ENCODE measurements around the gene BYSL.
A peak's percentile ranks its signal among the peaks of the same experiment; 100 is the strongest.

Gene BYSL, protein sequence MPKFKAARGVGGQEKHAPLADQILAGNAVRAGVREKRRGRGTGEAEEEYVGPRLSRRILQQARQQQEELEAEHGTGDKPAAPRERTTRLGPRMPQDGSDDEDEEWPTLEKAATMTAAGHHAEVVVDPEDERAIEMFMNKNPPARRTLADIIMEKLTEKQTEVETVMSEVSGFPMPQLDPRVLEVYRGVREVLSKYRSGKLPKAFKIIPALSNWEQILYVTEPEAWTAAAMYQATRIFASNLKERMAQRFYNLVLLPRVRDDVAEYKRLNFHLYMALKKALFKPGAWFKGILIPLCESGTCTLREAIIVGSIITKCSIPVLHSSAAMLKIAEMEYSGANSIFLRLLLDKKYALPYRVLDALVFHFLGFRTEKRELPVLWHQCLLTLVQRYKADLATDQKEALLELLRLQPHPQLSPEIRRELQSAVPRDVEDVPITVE

DNA sequence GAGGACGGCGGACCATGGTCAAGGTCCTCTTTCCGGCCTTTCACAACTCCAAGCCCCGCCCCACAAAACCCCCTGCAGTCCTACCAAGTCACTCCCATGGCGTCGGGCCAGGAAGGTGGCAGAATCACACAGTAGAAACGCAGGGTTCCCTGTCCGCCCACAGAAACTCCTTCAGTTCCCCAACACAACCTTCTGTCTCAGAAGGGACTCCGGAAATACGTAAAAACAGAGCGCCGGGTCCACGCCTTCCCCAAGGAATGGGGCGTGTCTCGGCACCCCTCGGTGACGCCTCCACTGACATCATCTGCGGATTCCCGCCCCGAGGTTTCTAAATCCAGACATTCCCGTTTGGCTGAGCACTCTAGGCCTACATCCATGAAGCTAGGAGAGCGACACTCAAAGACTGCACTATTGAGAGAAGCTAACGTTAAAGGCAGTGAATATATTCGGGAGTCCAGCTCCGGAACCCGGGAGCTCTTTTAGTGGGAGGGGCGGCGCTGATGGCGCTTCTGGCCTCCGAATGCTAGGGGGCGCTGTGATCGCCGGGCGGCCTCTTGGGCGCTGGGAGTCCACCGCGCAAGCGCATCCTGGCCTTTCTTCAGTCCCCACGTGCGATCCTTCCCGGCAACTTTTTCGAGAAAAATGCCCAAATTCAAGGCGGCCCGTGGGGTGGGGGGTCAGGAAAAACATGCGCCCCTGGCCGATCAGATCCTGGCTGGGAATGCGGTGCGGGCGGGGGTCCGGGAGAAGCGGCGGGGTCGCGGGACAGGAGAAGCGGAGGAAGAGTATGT is at the start of gene BYSL, which contains the start of gene MED20:
Gene BYSL, plus strand, starts transcription at position 579 of the 791 bp plus-strand sequence. Its CDS starts 64 bp downstream, at position 643.
Gene MED20, minus strand, starts transcription at position 219 of the 791 bp plus-strand sequence. Its CDS starts 121 bp downstream, at position 98.
- Histone ChIP-seq H3K36me3 (ENCODE audit: insufficient read depth, low read depth, low read length) (peaks cover 31% of the 10 kb centered on the region), H3K27ac (ENCODE audit: low read length) (peak within 1 kb of the TSS; percentile 91), H3K9me3 (ENCODE audit: insufficient read depth, low read depth, low read length) (no peaks in the 10 kb centered on the region), H3K27me3 (ENCODE audit: insufficient read depth, low read length) (no peaks in the 10 kb centered on the region), H3K9ac (ENCODE audit: low read depth, low read length) (peak within 1 kb of the TSS; percentile 97), H3K4me3 (ENCODE audit: low read length) (peak within 1 kb of the TSS; percentile 95), H3K4me1 (ENCODE audit: insufficient read depth, low read length) (peaks cover 10% of the 10 kb centered on the region)

DNA sequence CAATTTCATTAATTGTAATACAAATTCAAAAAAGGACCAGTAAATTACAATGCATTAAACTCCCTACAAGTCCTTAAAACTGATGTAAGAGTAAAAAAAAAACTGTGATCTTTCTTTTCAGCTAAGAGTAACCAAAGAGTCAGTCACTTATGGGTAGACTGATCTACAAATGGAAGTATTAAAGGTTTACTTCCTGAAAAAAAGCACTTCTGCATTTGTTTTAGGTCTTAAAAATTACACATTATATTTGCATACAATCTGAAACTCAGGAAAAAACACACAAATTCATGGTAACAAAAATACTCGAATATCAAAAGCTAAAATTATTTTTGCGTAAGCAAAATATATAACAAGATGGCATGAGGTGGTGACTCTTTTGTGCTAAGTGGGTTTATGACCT is 49.6 kb upstream of the BYSL start:
- Histone ChIP-seq H3K4me1 (ENCODE audit: insufficient read depth, low read length) (no peaks in the 10 kb centered on the region; the same call in 1 of the 2 replicates), H3K9ac (ENCODE audit: low read depth, low read length) (no peak overlapping the region), H3K9me3 (ENCODE audit: insufficient read depth, low read depth, low read length) (no peaks in the 10 kb centered on the region), H3K36me3 (ENCODE audit: insufficient read depth, low read depth, low read length) (peaks cover 5% of the 10 kb centered on the region), H3K27ac (ENCODE audit: low read length) (no peak overlapping the region), H3K27me3 (ENCODE audit: insufficient read depth, low read length) (no peaks in the 10 kb centered on the region), H3K4me3 (ENCODE audit: low read length) (no peak overlapping the region)

DNA sequence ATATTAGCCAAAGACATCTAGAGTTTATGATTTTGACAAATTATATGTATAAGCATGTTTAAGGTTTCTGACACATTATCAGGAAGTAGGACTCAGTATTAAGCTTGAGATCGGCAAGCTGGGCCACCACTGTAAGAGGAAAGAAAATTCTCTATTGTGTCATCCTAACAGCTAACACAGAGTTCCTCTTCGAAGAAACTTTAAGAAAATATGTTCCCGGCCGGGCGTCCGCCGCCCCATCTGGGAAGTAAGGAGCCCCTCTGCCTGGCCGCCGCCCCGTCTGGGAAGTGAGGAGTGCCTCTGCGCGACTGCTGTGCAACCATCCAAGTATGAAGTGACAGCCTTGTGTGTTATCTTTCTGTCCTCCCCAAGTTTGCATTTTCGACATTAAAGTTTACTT is 49.2 kb upstream of the BYSL start:
- Histone ChIP-seq H3K27ac (ENCODE audit: low read length) (no peak overlapping the region), H3K4me3 (ENCODE audit: low read length) (no peak overlapping the region), H3K9ac (ENCODE audit: low read depth, low read length) (no peak overlapping the region), H3K4me1 (ENCODE audit: insufficient read depth, low read length) (no peaks in the 10 kb centered on the region; the same call in 1 of the 2 replicates), H3K36me3 (ENCODE audit: insufficient read depth, low read depth, low read length) (peaks cover under 1% of the 10 kb centered on the region), H3K27me3 (ENCODE audit: insufficient read depth, low read length) (no peaks in the 10 kb centered on the region), H3K9me3 (ENCODE audit: insufficient read depth, low read depth, low read length) (no peaks in the 10 kb centered on the region)

DNA sequence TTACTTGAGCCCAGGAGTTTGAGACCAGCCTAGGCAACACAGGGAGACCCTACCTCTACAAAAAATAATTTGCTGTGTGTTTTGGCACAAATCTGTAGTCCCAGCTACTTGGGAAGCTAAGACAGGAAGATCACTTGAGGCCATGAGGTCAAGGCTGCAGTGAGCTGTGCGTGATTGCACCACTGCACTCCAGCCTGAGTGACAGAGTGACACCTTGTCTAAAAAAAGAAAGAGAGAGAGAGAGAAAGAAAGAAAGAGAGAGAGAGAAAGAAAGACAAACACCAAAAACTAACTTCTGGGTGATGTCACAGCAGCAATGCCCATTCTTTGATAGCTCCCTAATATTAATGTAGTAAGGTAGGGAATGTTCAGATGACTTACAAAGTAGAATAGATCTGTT is 46.6 kb upstream of the BYSL start:
- Histone ChIP-seq H3K4me3 (ENCODE audit: low read length) (no peak overlapping the region), H3K27ac (ENCODE audit: low read length) (no peak overlapping the region), H3K27me3 (ENCODE audit: insufficient read depth, low read length) (no peaks in the 10 kb centered on the region), H3K9me3 (ENCODE audit: insufficient read depth, low read depth, low read length) (no peaks in the 10 kb centered on the region), H3K9ac (ENCODE audit: low read depth, low read length) (no peak overlapping the region), H3K36me3 (ENCODE audit: insufficient read depth, low read depth, low read length) (no peaks in the 10 kb centered on the region; the same call in 1 of the 2 replicates), H3K4me1 (ENCODE audit: insufficient read depth, low read length) (peaks cover 4% of the 10 kb centered on the region; the same call in 1 of the 2 replicates)

DNA sequence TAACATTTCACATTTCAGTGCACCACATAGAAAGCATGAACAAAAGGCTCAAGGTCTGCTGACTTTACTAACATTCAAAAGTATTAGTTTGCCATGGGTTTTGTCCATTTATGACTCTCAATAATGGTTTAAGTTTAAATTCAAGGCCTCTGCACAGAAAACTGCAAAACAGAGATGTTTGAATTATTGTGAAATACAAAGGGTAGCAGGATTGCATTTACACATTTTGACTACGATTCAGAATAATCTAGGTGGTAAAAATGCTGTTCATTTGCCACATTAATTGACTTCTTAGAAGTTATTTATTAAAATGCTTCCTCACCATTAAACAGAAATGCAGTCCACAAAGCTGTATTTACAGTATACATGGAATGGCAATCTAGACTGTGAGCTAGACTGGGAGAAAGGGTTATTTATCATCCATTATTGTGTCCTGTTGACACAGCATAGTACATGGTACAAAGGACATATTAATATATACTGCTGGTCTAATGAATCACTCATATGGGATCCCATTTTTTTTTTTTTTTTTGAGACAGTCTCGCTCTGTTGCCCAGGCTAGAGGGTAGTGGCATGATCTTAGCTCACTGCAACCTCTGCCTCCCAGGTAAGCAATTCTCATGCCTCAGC is 44.1 kb upstream of the BYSL start:
- H3K4me3 ChIP-seq (ENCODE audit: low read length) = no peak overlapping the region
- H3K27ac ChIP-seq (ENCODE audit: low read length) = no peak overlapping the region
- H3K9ac ChIP-seq (ENCODE audit: low read depth, low read length) = no peak overlapping the region

DNA sequence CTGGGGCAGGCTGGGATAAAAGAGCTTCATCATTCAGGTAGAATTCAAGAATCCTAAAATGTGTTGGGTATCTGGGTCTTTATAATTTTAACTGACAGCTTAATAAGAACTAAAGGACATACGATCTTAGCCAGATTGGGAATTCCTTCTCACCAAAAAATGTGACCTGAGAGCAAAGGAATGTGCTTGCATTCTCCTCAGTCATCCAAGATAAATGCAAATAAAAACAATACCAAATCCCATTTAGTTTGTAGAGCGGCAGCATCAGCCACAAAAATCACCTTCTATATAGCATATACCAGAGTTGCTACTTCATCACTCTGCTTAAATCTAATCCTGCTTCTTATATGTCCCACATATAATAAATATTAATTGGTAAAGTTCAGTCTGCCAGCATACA is 43.1 kb upstream of the BYSL start:
- Histone ChIP-seq H3K4me3 (ENCODE audit: low read length) (no peak overlapping the region), H3K27me3 (ENCODE audit: insufficient read depth, low read length) (no peaks in the 10 kb centered on the region), H3K36me3 (ENCODE audit: insufficient read depth, low read depth, low read length) (no peaks in the 10 kb centered on the region), H3K4me1 (ENCODE audit: insufficient read depth, low read length) (peaks cover 4% of the 10 kb centered on the region; the same call in 1 of the 2 replicates), H3K27ac (ENCODE audit: low read length) (no peak overlapping the region), H3K9ac (ENCODE audit: low read depth, low read length) (no peak overlapping the region), H3K9me3 (ENCODE audit: insufficient read depth, low read depth, low read length) (no peaks in the 10 kb centered on the region)

More for the DNA sequence above, 44.1 kb upstream of the BYSL start:
- Histone ChIP-seq H3K27me3 (ENCODE audit: insufficient read depth, low read length) (no peaks in the 10 kb centered on the region), H3K4me1 (ENCODE audit: insufficient read depth, low read length) (peaks cover 4% of the 10 kb centered on the region; the same call in 1 of the 2 replicates), H3K36me3 (ENCODE audit: insufficient read depth, low read depth, low read length) (no peaks in the 10 kb centered on the region), H3K9me3 (ENCODE audit: insufficient read depth, low read depth, low read length) (no peaks in the 10 kb centered on the region)

DNA sequence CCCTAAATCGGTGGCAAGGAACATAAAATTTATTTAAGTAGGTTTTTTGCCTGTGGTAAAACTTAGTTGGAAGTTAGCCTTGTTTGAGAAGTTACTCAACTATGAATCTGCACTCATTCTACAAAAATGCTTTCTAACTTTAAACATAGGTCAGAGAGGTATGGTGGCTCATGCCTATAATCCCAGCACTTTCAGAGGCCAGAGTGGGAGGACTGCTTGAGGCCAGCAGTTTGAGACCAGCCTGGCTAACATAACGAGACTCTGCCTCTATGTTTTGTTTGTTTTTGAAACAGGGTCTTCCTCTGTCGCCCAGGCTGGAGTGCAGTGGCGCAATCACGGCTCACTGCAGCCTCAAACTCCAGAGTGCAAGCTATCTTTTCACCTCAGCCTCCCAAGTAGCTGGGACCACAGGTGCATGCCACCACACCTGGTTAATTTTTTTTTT is 42.3 kb upstream of the BYSL start:
- Histone ChIP-seq H3K9ac (ENCODE audit: low read depth, low read length) (no peak overlapping the region), H3K9me3 (ENCODE audit: insufficient read depth, low read depth, low read length) (no peaks in the 10 kb centered on the region), H3K27ac (ENCODE audit: low read length) (no peak overlapping the region), H3K36me3 (ENCODE audit: insufficient read depth, low read depth, low read length) (no peaks in the 10 kb centered on the region), H3K4me3 (ENCODE audit: low read length) (no peak overlapping the region), H3K27me3 (ENCODE audit: insufficient read depth, low read length) (no peaks in the 10 kb centered on the region), H3K4me1 (ENCODE audit: insufficient read depth, low read length) (peaks cover 4% of the 10 kb centered on the region; the same call in 1 of the 2 replicates)

DNA sequence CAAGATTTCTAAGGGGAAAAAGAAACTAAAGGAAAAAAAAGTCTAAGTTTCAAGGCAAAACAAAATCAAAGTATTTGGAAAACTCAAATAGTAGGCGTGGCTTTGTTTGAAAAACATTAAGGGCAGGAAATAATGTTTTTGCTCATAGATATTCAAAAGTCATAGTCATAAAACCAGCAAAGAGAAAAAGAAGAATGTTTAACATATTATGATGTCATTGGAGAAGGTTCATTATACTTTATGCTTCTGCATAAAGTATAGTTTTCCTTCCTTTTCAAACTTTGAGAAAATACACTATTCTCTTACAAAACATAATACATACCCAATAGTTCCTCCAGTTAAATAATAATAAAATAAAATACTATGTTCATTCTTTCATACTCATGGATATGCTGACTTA is 39.8 kb upstream of the BYSL start:
- no peak overlapping the region for H3K27ac ChIP-seq (ENCODE audit: low read length)
- H3K4me3 ChIP-seq (ENCODE audit: low read length) = no peak overlapping the region
- H3K27me3 ChIP-seq (ENCODE audit: insufficient read depth, low read length) = no peaks in the 10 kb centered on the region
- no peak overlapping the region for H3K9ac ChIP-seq (ENCODE audit: low read depth, low read length)
- H3K4me1 ChIP-seq (ENCODE audit: insufficient read depth, low read length) = peaks cover 4% of the 10 kb centered on the region; the same call in 1 of the 2 replicates
- H3K36me3 ChIP-seq (ENCODE audit: insufficient read depth, low read depth, low read length) = no peaks in the 10 kb centered on the region
- H3K9me3 ChIP-seq (ENCODE audit: insufficient read depth, low read depth, low read length) = no peaks in the 10 kb centered on the region

DNA sequence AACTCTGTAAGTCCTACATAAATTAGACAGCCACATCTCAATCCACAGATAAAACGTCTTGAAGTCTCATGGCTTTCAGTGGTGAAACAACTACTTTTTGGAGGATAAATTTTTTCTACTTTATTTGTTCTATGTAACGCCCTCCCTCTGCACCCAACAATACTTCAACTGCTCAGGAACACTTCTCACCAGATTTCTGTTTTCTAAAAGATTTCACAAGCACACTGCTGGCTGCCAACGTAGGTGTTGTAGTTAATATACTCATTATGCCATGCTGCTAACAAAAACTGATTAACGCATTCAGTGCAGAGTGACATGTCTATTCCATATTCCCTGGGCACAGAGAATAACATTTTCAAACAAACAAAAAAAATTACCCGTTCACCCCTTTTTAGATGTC is 36.3 kb upstream of the BYSL start:
- Histone ChIP-seq H3K4me1 (ENCODE audit: insufficient read depth, low read length) (peaks cover 9% of the 10 kb centered on the region; the same call in 1 of the 2 replicates), H3K4me3 (ENCODE audit: low read length) (no peak overlapping the region), H3K9ac (ENCODE audit: low read depth, low read length) (no peak overlapping the region), H3K9me3 (ENCODE audit: insufficient read depth, low read depth, low read length) (no peaks in the 10 kb centered on the region), H3K27me3 (ENCODE audit: insufficient read depth, low read length) (no peaks in the 10 kb centered on the region), H3K36me3 (ENCODE audit: insufficient read depth, low read depth, low read length) (no peaks in the 10 kb centered on the region), H3K27ac (ENCODE audit: low read length) (no peak overlapping the region)

DNA sequence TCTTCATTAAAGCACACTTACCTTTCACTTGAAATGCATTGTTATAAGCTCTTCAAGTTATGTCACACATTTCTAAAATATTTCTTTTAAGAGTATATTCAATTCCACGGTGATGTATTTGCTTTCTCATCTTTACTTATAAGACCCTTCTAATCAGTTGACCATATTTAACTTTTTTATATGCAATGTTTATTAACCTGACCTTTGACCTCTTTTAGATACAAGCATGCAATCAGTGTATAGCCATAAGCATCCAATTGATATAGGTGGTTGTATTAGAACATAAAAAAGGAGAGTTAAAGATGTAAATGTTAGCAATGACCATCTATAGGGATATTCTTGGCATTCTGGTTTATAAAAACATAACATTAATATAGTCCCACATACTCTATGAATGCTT is 35.4 kb upstream of the BYSL start:
- H3K36me3 ChIP-seq (ENCODE audit: insufficient read depth, low read depth, low read length) = no peaks in the 10 kb centered on the region
- no peak overlapping the region for H3K9ac ChIP-seq (ENCODE audit: low read depth, low read length)
- no peak overlapping the region for H3K4me3 ChIP-seq (ENCODE audit: low read length)
- peaks cover 9% of the 10 kb centered on the region; the same call in 1 of the 2 replicates for H3K4me1 ChIP-seq (ENCODE audit: insufficient read depth, low read length)
- H3K27ac ChIP-seq (ENCODE audit: low read length) = no peak overlapping the region
- no peaks in the 10 kb centered on the region for H3K9me3 ChIP-seq (ENCODE audit: insufficient read depth, low read depth, low read length)
- no peaks in the 10 kb centered on the region for H3K27me3 ChIP-seq (ENCODE audit: insufficient read depth, low read length)

DNA sequence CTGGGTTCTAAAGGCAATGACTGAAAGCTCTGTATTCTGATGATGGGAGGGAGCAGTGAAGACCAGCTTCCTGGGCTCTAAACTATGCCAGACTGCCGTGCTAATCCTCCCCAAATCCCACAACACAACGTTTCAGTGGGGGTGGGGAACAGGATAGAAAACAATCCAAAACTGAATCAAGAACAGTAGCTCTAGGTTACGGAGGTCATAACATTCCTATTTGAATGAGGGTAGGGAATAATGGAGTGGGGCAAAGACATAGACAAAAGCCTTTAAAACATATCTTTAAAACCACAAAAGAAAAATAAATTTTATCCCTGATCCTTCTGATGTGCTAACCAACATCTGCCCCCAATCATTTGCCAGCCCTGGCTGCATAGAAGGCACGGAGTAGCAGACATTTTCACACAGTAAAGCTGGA is 34.0 kb upstream of the BYSL start:
- H3K36me3 ChIP-seq (ENCODE audit: insufficient read depth, low read depth, low read length) = no peaks in the 10 kb centered on the region
- no peak overlapping the region for H3K27ac ChIP-seq (ENCODE audit: low read length)
- peaks cover 9% of the 10 kb centered on the region; the same call in 1 of the 2 replicates for H3K4me1 ChIP-seq (ENCODE audit: insufficient read depth, low read length)
- no peak overlapping the region for H3K9ac ChIP-seq (ENCODE audit: low read depth, low read length)
- no peaks in the 10 kb centered on the region for H3K27me3 ChIP-seq (ENCODE audit: insufficient read depth, low read length)
- no peak overlapping the region for H3K4me3 ChIP-seq (ENCODE audit: low read length)
- H3K9me3 ChIP-seq (ENCODE audit: insufficient read depth, low read depth, low read length) = no peaks in the 10 kb centered on the region
